HG02970 (cell line): ENCODE results near the gene IST1.

Source experiments
- ATAC-seq: cut with Tn5 transposase; IDR thresholded peaks from one replicate; pipeline ENCODE4 v1.9.1; 2021; ENCODE audit warnings: mild to moderate bottlenecking, moderate library complexity, moderate number of reproducible peaks; ENCODE audit not compliant: unreplicated experiment, low FRiP score

The IST1 gene

DNA sequence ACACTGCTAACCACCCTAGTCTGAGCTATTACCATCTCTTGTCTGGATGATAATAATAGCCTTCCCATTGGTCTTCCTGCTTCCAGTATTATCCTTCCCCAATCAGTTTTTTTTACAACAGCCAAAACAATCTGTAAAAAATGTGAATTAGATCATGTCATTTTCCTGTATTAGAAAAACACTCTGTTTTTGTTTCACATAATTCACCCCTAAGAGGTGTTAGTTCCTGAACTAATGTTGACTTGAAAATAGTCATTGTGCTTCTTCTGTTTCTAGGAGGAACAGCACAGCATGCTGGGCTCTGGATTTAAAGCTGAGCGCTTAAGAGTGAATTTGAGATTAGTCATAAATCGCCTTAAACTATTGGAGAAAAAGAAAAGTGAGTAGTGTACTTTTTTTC, 20.0 kb downstream of the IST1 start:
- ATAC-seq = no peak

DNA sequence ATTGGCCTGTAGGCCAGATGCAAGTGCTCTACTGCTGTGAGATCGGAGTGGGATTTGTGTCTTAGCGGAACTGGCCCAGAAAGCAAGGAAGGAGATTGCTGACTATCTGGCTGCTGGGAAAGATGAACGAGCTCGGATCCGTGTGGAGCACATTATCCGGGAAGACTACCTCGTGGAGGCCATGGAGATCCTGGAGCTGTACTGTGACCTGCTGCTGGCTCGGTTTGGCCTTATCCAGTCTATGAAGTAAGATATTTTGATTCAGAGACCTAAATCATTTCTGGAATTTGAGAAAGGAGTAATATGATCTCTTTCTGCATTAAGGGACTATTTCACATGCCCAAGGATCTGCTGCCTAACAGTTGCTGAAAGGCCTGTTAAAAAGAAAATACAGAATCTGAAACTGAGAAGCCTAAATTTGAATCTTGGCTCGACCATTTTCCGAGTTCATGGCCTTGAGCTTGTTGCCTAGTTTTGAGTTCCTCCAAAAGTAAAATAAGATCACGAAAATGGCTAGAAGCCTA, 21.1 kb downstream of the IST1 start:
- no peak for ATAC-seq

DNA sequence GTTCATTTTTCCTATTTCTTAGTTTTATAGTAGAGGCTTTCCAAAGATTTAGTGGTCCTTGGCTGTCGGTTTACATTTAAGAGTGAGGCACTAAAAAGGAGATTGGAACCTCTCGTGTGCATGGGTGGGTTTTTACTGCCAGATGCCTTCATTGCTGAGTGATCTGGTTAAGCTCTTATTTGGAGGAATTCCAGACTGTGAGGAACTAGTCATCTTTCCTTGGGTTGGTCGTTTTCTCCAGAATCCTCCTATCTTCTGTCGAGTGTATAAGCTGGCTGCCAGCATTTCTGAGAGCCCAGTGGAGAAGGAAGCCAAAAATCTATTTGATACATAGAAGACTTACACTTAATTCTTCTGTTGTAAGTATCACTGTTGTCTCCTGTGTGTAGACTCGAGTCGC, 22.6 kb downstream of the IST1 start:
- no peak for ATAC-seq

DNA sequence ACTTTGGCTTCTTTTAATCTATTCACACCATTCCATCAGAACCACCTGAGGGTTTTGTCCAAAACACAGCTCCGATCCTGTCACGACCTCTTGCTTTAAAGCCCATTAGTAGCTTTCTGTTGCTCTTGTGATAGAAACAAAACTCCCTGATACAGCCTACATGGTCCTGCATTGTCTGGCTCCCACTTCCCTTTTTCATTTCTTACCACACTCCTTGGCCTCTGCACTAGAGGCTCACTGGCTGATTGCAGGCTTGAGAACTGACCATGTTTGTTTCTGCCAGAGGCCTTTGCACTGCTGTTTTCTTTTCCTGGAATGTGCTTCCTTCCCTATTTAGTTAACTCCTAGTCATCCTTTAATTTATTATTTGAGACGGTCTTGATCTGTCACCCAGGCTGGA, 23.7 kb downstream of the IST1 start:
- ATAC-seq = no peak

DNA sequence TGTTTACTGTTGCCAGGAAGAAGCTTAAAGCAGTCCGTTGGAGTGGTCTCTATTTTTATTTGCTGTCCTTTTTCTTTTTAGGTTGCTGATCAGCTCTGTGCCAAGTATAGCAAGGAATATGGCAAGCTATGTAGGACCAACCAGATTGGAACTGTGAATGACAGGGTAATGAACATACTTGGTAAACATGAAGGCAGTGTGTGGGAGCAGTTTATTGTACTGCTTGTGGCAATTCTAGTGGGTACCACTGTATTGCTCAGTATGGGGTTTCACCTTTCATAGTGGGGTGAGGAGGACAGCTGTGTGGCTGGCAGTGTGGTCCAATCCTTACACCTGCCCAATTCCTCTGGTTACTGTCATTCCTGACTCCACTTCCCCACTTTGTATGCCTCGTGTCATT, 25.3 kb downstream of the IST1 start:
- ATAC-seq = no peak

DNA sequence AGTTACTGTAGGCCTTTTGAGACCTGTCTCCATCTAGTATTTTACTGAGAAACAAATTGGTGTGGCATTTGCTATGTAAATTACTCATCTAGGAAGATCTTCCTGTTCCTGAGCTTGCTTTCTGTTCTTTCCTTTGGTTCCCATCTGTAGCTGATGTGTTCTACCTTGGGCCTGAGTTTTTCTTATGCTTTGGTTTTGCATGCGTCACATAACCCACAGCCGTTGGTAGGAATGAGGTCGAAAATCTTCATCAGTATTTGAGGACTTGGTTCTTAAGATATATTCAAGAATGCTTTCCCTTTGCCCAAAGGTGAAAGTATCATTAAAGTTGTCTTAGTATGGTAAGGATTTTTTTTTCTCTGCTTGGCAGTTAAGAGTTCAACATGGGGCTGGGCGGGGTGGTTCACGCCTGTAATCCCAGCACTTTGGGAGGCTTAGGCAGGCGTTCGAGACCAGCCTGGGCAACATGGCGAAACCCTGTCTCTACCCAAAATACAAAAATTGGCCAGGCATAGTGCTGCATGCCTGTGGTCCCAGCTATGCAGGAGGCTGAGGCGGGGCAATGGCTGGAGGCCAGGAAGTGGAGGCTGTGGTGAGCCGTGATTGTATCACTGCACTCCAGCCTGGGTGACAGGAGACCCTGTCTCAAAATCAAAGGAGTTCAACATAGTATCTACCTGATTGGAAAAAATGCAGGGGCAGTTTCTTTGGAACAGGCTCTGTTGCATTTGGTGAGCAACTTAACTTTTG, 28.8 kb downstream of the IST1 start:
- ATAC-seq = no peak

DNA sequence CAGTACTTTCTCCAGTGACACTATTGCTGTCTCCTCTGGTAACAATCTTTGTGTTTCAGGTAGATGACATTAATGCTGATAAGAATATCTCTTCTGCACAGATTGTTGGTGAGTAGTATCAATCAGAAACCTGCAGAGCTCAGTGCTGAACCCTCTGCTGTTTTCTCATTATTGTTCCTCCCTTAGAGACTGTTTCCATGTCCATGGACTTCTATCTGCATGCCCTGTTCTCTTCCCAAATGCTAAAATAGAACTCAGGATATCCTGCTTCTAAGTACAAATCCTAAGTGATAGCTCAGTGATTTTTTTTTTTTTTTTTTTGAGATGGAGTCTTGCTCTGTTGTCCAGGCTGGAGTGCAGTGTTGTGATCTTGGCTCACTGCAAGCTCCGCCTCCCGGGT, 29.4 kb downstream of the IST1 start:
- no peak for ATAC-seq

DNA sequence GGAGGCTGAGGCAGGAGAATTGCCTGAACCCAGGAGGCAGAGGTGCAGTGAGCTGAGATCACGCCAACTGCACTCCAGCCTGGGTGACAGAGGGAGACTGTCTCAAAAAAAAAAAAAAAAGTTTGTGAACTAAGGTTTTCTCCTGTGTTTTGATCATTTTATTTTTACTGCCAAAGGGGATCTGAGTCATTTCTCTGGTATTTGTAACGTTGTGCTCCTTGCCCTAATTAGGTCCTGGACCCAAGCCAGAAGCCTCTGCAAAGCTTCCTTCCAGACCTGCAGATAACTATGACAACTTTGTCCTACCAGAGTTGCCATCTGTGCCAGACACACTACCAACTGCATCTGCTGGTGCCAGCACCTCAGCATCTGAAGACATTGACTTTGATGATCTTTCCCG, 32.1 kb downstream of the IST1 start:
- no peak for ATAC-seq

DNA sequence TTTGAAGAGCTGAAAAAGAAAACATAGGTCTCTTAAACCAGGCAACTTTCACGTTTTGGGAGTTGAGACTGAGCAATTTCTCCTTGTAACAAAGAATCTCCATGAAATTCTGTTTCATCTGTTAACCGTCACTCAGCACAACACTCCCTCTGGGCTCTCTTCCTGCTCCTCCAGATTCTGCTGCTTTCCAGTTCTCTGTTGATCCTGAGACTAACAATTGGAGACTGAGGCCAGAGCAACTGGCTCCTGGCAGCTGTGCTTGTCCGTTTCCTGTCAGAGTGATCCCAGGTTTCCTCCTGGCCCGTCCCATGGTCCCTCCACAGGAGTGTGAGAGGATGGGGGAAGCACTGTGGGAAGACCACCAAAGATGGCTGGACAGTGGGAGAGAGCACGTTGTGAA, 32.5 kb downstream of the IST1 start:
- no peak for ATAC-seq

DNA sequence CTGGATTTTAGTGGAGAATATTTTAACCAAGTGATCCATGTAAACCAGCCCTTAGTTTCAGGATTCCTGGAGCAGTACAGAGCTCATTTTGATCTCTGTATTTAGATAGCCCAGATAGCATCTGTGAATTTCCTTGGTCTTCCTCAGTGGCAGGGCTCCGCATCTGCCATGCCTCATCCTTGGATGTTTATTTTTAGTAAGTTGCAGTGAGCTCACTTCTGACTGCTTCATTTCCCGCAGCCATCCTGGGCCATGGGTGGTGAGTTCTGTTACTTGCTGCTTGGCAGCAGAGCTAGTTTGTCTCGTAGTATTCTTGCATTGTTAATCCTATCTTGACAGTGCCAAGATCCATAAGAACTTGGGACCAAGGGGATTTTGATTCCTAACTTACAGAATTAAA, 33.7 kb downstream of the IST1 start:
- no peak for ATAC-seq

DNA sequence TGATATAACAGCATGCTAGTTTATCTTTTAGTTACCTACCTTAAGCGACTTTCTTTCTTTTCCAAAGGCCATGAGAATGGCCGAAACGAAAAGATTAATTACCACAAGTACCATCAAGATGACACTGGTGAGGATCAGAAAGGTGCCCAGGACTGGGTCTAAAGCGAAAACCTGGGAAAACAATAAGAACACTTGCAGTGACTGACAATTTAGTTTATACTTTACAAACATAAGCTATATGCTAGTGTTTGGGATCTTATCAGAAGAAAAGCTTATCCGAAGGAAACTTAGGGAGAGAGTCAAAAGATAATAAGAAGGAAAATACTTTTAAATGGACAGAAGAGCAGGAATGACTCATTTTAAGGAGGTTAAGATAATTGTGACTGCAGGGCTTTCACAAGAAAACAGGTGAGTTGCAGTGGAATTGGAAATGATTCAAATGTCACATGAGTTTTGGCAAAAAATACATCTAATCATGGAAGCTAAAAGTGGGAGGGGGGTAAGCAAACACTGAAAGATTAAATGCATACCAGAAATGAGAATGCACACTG, 34.8 kb downstream of the IST1 start:
- no peak for ATAC-seq

DNA sequence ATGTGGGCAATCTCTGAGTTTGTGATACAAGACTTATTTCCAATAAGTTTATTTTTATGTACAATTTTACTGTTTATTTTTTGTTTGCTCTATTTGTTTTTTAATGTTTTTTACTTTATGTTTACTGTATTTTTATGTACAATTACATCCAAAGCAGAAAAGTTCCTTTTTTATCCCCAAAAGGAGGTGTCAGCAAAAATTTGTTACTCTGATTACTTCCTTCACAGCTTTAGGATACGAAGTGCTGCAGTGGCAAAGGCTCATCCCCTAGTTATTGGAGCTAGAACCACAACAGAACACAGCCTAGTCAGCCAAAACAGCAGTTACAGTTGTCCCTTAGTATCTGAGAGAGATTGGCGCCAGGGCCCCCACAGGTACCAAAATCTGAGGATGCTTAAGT, 35.7 kb downstream of the IST1 start:
- no peak for ATAC-seq

DNA sequence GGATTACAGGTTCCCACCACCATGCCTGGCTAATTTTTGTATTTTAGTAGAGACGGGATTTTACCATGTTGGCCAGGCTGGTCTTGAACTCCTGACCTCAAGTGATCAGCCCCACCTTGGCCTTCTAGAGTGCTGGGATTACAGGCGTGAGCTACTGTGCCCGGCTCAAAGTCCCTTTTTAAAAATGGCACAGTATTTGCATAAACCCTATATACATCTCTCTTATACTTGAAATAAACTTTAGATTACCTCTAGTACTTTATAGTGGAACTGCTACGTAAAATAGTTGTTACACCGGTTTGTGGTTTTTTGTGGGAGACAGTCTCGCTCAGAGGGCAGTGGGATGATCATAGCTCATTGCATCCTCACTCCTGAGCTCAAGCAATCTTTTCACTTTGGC, 36.3 kb downstream of the IST1 start:
- ATAC-seq = no peak

DNA sequence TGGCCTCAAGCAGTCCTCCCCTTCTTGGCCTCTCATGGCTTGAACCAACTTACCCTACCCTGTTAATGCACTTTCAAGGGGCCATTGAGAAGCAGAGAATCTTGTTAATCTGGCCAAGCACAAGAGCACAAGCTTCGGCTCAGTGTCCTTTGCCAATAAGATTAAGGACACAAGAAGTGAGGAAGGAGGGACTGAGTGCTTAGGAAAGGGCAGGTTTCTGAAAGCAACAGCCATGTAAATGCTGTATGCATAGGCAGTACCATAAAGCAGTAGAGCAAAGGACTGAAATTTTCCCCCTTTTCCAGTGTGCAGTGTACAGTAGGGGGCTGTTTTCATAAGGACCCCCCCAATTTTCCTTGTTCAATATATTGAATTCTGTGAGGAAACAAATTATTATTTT, 37.7 kb downstream of the IST1 start:
- no peak for ATAC-seq

DNA sequence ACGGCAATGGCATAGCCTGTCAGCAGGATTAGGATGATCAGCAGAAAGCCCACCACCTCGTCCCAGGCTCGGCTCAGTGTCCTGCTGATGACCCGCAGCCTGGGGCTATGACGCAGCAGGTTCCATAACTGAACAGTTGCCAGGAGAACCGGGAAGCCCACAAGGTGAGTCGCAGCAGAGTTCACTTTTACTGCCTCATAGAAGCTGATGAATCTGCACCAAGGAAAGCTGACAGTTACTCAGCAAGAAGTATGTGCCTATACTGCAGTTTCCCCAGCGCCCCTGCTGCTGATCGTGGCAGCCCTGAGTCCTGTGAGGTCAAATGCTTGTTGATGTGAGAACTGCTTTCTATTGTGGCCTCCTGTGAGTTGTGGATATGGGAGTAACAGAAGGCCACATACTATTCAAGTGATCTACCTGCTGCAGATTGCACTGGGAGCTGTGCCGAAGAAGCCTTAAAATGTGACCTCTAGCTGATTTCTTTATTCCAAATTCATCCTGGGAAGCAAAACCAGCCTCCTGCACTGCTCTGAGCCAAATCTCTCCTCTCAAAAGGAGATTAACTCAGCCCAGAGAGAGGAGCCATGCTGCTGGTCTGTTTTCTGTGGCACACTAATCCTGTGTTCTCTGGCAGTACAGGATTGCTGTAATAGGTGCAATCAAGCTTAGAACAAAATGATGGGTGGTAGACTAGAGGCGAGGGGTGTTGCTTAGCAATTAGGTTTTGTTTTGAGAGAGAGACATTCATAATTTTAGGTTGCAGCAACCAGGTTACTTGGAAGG, 38.8 kb downstream of the IST1 start:
- no peak for ATAC-seq

DNA sequence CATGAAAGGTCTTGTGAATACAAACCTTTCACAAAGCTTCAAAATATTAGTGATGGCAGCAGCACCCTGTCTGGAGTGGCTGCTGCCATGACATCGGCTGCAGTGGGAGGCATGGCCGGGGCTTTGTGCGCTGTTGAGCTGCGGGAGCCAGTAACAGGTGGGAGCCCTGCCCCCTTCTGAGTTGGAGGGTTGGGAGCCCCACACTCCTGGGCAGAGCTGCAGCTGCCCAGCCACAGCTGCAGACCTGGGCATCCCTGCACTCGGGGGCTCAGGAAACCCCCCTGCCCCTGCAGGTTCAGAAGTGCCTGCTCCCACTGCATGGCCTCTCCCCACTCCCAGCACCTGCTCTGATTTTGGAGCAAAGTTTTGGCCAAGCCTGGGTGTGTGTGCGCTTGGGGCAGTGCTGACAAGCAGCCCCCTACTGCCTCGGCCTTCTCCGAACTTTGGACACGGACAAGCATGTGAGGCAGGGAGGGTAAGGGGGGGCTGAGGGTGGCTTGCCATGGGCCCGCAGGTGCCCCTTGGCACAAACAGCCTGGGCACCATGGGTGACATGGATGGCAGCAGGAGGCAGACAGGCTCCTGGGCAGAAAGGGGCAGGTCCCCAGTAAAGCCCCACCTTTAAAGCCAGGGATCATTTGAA, 42.7 kb downstream of the IST1 start:
- ATAC-seq = no peak

DNA sequence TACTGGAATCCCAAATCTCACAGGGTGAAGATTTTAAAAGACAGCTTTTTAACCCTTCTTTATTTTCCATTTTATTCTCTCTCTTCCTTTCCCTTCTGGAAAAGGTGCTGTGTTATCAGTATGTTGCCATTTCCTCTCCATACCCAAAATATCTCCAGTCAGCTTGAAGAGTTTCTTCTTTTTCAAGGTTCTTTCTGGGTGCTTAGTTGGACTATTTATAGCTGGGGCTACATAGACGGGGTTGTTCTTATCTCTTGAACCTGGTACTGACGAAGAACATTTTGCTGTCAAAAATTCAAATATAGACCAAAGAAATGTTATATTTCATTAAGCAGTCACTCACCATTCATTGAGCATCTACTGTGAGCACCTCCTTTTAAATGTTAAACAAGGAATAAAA, 48.6 kb downstream of the IST1 start:
- ATAC-seq = no peak

DNA sequence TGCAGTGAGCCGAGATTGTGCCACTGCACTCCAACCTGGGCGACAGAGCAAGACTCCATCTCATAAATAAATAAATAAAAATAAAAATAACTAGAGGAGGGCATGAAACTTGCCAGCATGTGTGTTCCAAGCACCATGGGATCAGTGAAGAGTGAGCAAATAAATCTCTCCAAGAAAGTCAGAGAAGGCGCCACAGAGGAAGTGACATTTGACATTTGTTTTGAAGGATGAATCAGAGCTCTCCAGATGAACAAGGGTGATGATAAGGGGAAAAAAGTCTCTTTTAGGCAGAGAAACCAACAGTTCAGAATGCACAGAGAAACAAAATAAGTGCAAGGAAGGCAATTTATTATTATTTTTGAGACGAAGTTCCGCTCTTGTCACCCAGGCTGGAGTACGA, 50.3 kb downstream of the IST1 start:
- no peak for ATAC-seq

DNA sequence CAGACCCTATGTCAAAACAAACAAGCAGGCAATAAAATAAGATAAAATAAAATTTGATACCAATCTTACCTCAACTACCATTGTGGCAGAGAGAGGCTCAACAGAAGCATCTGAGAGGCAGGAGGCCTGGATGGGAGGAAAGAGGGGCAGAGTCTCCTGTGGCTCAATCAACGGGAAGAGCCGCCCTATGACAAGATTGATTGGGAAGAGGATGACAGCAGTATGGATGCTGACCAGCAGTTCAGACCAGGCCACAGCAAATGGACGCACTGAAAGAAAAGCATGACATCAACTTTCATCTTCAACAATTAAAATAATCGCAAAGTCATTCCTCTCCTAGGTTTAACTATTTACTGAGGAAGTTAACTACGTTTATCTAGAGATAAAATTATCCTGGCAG, 57.5 kb downstream of the IST1 start:
- ATAC-seq = no peak

DNA sequence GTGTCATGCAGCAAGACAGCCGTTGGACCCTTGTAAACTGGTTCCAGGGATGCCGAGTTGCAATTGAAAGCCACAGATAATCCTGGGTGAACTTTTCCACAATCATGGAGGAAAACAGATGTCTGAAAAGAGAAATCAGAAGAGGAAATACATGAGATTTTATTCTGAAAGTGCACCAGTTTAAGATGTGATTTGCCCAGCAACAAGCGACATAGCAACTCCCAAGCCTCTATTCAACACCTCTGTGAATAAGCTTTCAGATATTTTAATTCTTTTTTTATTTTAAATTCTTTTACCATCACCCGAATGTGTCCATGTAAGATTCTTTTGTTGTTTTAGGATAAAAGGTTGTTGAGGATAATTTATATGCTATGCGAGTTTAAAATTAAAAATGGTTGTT, 58.8 kb downstream of the IST1 start:
- no peak for ATAC-seq

DNA sequence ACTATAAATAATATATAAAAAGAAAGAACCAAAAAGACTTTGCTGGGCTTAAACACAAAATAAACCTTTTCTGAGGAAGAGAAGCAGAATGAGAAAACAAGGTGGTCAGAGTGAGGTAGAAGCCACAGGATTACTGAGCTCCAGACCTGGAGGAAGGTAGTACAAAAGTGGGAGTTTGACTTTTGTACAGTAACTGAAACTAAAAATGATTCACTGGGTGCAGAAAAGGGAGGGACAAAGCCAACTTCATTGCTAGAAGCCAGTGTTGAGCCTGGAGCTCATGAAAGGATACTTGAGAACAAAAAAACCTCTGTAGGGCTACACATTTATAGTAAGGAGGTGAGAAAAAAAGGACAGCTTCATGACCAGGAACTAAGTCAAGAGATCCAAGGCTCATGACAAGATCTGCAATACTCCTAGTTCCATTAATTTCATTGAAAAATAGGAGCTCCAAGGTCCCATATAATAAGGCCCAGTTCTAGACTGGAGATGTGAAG, 59.4 kb downstream of the IST1 start:
- ATAC-seq = no peak
